ENCODE results near the gene MGRN1.

MGRN1 gene

DNA sequence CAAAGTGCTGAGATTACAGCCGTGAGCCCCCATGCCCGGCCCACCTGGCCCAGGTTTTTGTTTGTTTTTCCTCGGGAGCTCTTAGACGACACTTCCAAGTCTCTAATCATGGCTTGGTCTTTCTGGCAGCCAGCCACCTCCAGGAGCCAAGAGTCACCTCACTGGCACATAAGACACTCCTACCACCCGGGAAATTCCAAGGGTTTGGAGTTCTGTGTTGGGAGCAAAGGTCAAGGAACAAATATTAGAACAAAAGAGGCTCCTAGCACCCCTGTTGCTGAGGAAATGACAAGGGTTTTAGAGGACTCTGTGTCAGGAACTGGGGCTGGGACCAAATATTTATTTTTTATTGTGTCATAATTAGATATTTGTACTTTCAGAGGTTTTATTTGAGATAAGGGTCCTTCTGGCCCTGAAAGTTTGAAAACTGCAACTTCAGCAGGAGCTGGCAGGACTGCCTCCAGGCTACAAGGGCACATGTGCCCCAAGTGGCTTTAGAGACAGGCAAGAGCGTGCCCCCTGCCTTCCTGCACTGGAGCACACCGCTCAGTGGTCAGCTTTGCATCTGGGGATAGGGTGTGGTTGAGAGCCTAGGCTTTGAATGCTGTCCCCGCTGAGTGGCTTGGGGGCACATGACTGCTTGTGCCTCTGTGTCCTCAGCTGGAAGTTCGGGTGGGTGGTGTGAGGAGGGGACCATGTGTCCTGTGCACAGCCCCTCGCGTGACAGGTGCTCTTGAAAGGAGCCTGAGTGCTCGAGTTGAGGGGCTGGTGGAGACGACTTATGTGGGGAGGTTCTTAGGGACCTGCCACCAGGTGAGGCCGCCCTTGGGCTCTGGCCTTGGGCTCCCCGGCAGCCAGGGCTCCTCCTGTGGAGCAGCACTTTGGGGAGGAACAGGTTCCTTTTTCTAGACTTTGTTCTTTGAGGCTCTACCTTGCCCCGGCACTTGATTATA is 29.7 kb downstream of the MGRN1 start:
- DNase-seq = no peak
- peaks cover 64% of the 10 kb centered on the region for H3K36me3 ChIP-seq
- H3K27me3 ChIP-seq (ENCODE audit: insufficient read depth, low read depth, severe bottlenecking) = no peaks in the 10 kb centered on the region
- H3K9me3 ChIP-seq (ENCODE audit: severe bottlenecking) = no peaks in the 10 kb centered on the region
- TF ChIP-seq CTCF (IDR thresholded peaks at IDR 0.05; ENCODE audit: low read depth, low read length) = no peak
- no peak overlapping the region for H3K27ac ChIP-seq
- no peak overlapping the region for H3K4me3 ChIP-seq (ENCODE audit: low read depth, low read length)

DNA sequence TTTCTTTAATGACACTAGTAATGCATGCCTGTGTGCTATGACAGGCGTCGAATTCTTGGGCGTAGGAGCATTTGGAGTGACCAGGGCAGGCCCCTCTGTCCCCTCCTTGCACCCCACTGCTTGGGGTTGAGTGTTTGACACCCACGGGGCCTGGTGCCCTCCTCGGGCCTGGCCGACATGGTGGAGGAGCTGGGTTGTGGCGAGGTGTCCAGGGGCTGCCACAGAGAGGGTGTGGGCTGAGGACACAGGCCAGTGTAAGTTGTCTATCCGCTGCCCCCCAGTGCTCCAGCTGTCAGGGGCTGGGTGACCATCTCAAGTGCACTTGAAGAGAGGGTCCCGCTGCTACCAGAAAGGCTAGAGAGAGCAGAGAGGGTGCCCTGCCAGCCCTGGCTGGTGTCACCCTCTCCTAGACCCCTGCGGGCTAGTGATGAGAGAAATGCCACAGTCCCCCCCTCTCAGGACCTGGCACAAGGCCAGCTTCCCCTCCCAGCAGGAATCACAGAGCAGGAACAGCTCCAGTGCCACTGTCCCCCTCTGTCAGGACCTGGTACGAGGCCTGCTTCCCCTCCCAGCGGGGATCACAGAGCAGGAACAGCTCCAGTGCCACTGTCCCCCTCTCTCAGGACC is 30.5 kb downstream of the MGRN1 start:
- Histone ChIP-seq H3K4me3 (ENCODE audit: low read depth, low read length) (no peak overlapping the region), H3K27me3 (ENCODE audit: insufficient read depth, low read depth, severe bottlenecking) (no peaks in the 10 kb centered on the region), H3K9me3 (ENCODE audit: severe bottlenecking) (no peaks in the 10 kb centered on the region), H3K36me3 (peaks cover 69% of the 10 kb centered on the region), H3K27ac (no peak overlapping the region)
- no peak for TF ChIP-seq CTCF (IDR thresholded peaks at IDR 0.05; ENCODE audit: low read depth, low read length)
- no peak for DNase-seq

DNA sequence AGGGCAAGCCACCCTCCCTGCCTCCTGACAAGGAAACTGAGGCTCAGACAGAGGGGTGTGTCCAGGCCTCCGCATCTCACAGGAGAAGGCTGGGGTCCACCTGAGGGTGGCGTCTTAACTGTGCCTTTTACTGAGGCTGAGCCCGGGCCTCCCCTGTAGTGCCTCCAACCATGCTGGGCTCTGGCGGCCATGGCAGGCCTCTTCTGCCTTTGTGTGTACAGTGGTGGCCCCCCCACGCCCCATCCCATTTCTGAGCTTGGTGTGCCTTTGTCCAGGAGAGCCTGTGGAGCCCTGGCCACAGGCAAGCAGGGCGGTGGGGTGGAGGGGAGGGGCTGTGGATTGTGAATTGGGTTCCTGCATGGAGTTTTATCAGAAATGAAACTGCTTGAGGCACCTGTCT is 31.2 kb downstream of the MGRN1 start:
- Histone ChIP-seq H3K27me3 (ENCODE audit: insufficient read depth, low read depth, severe bottlenecking) (no peaks in the 10 kb centered on the region), H3K9me3 (ENCODE audit: severe bottlenecking) (no peaks in the 10 kb centered on the region), H3K36me3 (peaks cover 64% of the 10 kb centered on the region), H3K4me3 (ENCODE audit: low read depth, low read length) (no peak overlapping the region), H3K27ac (no peak overlapping the region)
- no peak for TF ChIP-seq CTCF (IDR thresholded peaks at IDR 0.05; ENCODE audit: low read depth, low read length)
- no peak for DNase-seq

DNA sequence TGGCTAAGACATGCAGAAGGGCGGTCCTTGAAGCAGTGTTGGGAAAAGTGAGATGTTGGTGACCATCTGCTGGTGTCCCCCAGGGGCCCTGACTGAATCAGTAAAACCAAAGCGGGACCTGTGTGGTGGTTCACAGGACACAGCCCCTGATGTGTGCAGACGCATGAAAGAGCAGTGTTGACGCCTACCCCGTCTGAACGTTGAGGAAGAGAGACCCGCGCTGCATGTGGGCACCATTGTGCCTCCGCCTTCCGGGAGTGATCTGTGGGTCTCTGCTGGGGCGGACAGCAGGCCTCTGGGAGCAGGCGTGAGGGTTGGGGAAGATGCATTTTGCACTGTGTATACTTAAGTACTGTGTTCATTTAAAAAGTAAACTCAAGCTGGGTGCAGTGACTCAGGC is 31.6 kb downstream of the MGRN1 start:
- TF ChIP-seq CTCF (IDR thresholded peaks at IDR 0.05; ENCODE audit: low read depth, low read length) = no peak
- Histone ChIP-seq H3K27me3 (ENCODE audit: insufficient read depth, low read depth, severe bottlenecking) (no peaks in the 10 kb centered on the region), H3K4me3 (ENCODE audit: low read depth, low read length) (no peak overlapping the region), H3K27ac (no peak overlapping the region), H3K36me3 (peaks cover 60% of the 10 kb centered on the region), H3K9me3 (ENCODE audit: severe bottlenecking) (no peaks in the 10 kb centered on the region)
- DNase-seq = no peak

GRCh38 chr16:4656695-4657686 is 32.4 kb downstream of the MGRN1 start:
- H3K36me3 ChIP-seq = peaks cover 55% of the 10 kb centered on the region
- H3K4me3 ChIP-seq (ENCODE audit: low read depth, low read length) = no peak overlapping the region
- no peak for DNase-seq
- H3K9me3 ChIP-seq (ENCODE audit: severe bottlenecking) = no peaks in the 10 kb centered on the region
- TF ChIP-seq CTCF (IDR thresholded peaks at IDR 0.05; ENCODE audit: low read depth, low read length) = no peak
- no peaks in the 10 kb centered on the region for H3K27me3 ChIP-seq (ENCODE audit: insufficient read depth, low read depth, severe bottlenecking)
- no peak overlapping the region for H3K27ac ChIP-seq

Data from WERI-Rb-1 (cell line).